H9 (cell line): Measurements from ENCODE around the gene OXLD1. TPM values are rescaled to one million over a fixed set of nuclear protein-coding genes. Genes with fewer than 3 reads are reported as not detected.

Experiments used
- DNase-seq: peaks from one replicate; pipeline ENCODE4 v3.0.0-alpha.2; 2017
- H2AFZ ChIP-seq: one replicate; pipeline ENCODE4 v1.6.1; 2013; ENCODE audit warnings: mild to moderate bottlenecking, low read length, control low read depth, moderate library complexity
- H2AK5ac ChIP-seq: 2 replicates; pipeline ENCODE4 v1.6.1; 2013; ENCODE audit warnings: low read length, control low read depth, mixed read lengths; ENCODE audit not compliant: insufficient read length
- H2BK120ac ChIP-seq: one replicate; pipeline ENCODE4 v1.6.1; 2013; ENCODE audit warnings: low read depth, mild to moderate bottlenecking, low read length, control low read depth, inconsistent platforms; ENCODE audit not compliant: poor library complexity, severe bottlenecking
- H2BK12ac ChIP-seq: 2 replicates; pipeline ENCODE4 v1.6.1; 2013; ENCODE audit warnings: low read length, control low read depth, mixed read lengths, low read depth; ENCODE audit not compliant: insufficient read length
- H2BK15ac ChIP-seq: 2 replicates; pipeline ENCODE4 v1.6.1; 2013; ENCODE audit warnings: low read depth, low read length, control low read depth
- H2BK20ac ChIP-seq: one replicate; pipeline ENCODE4 v1.6.1; 2013; ENCODE audit warnings: low read depth, mild to moderate bottlenecking, low read length, control low read depth, inconsistent platforms; ENCODE audit not compliant: poor library complexity, severe bottlenecking
- H2BK5ac ChIP-seq: 2 replicates; pipeline ENCODE4 v1.6.1; 2013; ENCODE audit warnings: low read length, control low read depth, mixed read lengths; ENCODE audit not compliant: insufficient read length
- H3K14ac ChIP-seq: 2 replicates; pipeline ENCODE4 v1.6.1; 2013; ENCODE audit warnings: low read length, control low read depth; ENCODE audit not compliant: insufficient read depth
- H3K18ac ChIP-seq: 2 replicates; pipeline ENCODE4 v1.6.1; 2013; ENCODE audit warnings: low read depth, mild to moderate bottlenecking, mixed read lengths, low read length, control low read depth; ENCODE audit not compliant: insufficient read length
- H3K23ac ChIP-seq: 2 replicates; pipeline ENCODE4 v1.6.1; 2013; ENCODE audit warnings: low read length, control low read depth, mixed read lengths, low read depth; ENCODE audit not compliant: insufficient read length
- H3K23me2 ChIP-seq: 2 replicates; pipeline ENCODE4 v1.6.1; 2013; ENCODE audit warnings: low read depth, mild to moderate bottlenecking, mixed read lengths, low read length, control low read depth; ENCODE audit not compliant: insufficient read length, poor library complexity, severe bottlenecking
- H3K27ac ChIP-seq: 2 replicates; pipeline ENCODE4 v1.5.1; 2013; ENCODE audit warnings: low read length, control low read depth, mixed read lengths, low read depth; ENCODE audit not compliant: insufficient read length
- H3K27me3 ChIP-seq: 2 replicates; pipeline ENCODE4 v1.6.1; 2013; ENCODE audit warnings: low read length, control low read depth, inconsistent platforms; ENCODE audit not compliant: insufficient read depth
- H3K4ac ChIP-seq: 2 replicates; pipeline ENCODE4 v1.6.1; 2013; ENCODE audit warnings: low read depth, mild to moderate bottlenecking, control low read depth, inconsistent platforms, low read length, moderate library complexity
- H3K4me1 ChIP-seq: 2 replicates; pipeline ENCODE4 v1.6.1; 2013; ENCODE audit warnings: low read length, control low read depth, inconsistent platforms; ENCODE audit not compliant: insufficient read depth
- H3K4me2 ChIP-seq: 2 replicates; pipeline ENCODE4 v1.6.1; 2013; ENCODE audit warnings: low read length, control low read depth, mixed read lengths; ENCODE audit not compliant: insufficient read length, insufficient read depth
- H3K56ac ChIP-seq: 2 replicates; pipeline ENCODE4 v1.6.1; 2013; ENCODE audit warnings: low read depth, mild to moderate bottlenecking, mixed read lengths, low read length, control low read depth; ENCODE audit not compliant: insufficient read length
- H3K79me1 ChIP-seq: 2 replicates; pipeline ENCODE4 v1.6.1; 2013; ENCODE audit warnings: low read depth, mild to moderate bottlenecking, moderate library complexity, low read length, control low read depth, inconsistent platforms; ENCODE audit not compliant: insufficient read depth, poor library complexity, severe bottlenecking
- H3K79me2 ChIP-seq: 2 replicates; pipeline ENCODE4 v1.6.1; 2013; ENCODE audit warnings: low read length, control low read depth, inconsistent platforms; ENCODE audit not compliant: insufficient read depth
- H3K9ac ChIP-seq: 2 replicates; pipeline ENCODE4 v1.6.1; 2013; ENCODE audit warnings: low read length, control low read depth, mixed read lengths; ENCODE audit not compliant: insufficient read length; ENCODE audit errors: extremely low read depth
- H3K9me3 ChIP-seq: one replicate; pipeline ENCODE4 v1.6.1; 2013; ENCODE audit warnings: low read depth, low read length, inconsistent platforms; ENCODE audit not compliant: control insufficient read depth
- H3T11ph ChIP-seq: one replicate; pipeline ENCODE4 v1.6.1; 2013; ENCODE audit warnings: mild to moderate bottlenecking, low read length, control low read depth, inconsistent platforms
- H4K20me1 ChIP-seq: one replicate; pipeline ENCODE4 v1.6.1; 2013; ENCODE audit not compliant: control insufficient read depth, insufficient read length, insufficient read depth
- H4K5ac ChIP-seq: 2 replicates; pipeline ENCODE4 v1.6.1; 2013; ENCODE audit warnings: low read depth, mild to moderate bottlenecking, mixed read lengths, low read length, control low read depth; ENCODE audit not compliant: insufficient read length
- H4K8ac ChIP-seq: replicated peaks from 2 replicates; pipeline ENCODE4 v1.6.1; 2013; ENCODE audit warnings: low read length, control low read depth, mixed read lengths, low read depth; ENCODE audit not compliant: insufficient read length
- H4K91ac ChIP-seq: 2 replicates; pipeline ENCODE4 v1.6.1; 2013; ENCODE audit warnings: low read depth, mild to moderate bottlenecking, moderate library complexity, mixed read lengths, low read length, control low read depth; ENCODE audit not compliant: insufficient read length
- H3K27ac Mint-ChIP-seq, 3 experiments: 2 replicates in 2 of 3; 3 replicates in 1 of 3; pipeline ENCODE4 v1.8.0; 2020 to 2021; ENCODE audit warnings: mixed read lengths in 3 of 3, mild to moderate bottlenecking in 1 of 3, moderate library complexity in 1 of 3
- H3K27me3 Mint-ChIP-seq: 2 replicates; pipeline ENCODE4 v1.8.0; 2021; ENCODE audit warnings: low read depth, mild to moderate bottlenecking, moderate library complexity, mixed read lengths
- H3K36me3 Mint-ChIP-seq, 3 experiments: 2 replicates in 2 of 3; 3 replicates in 1 of 3; pipeline ENCODE4 v1.8.0; 2020 to 2021; ENCODE audit warnings: low read depth in 3 of 3, mixed read lengths in 3 of 3; ENCODE audit not compliant: insufficient read depth in 1 of 3
- H3K4me1 Mint-ChIP-seq, 2 experiments: 2 replicates each; pipeline ENCODE4 v1.8.0; 2020; ENCODE audit warnings: mixed read lengths in 2 of 2
- H3K4me3 Mint-ChIP-seq, 2 experiments: 2 replicates in 1 of 2; 3 replicates in 1 of 2; pipeline ENCODE4 v1.8.0; 2020 to 2021; ENCODE audit warnings: mild to moderate bottlenecking in 2 of 2, mixed read lengths in 2 of 2, moderate library complexity in 1 of 2
- H3K9me3 Mint-ChIP-seq, 2 experiments: 2 replicates in 1 of 2; 3 replicates in 1 of 2; pipeline ENCODE4 v1.8.0; 2020; ENCODE audit warnings: mild to moderate bottlenecking in 2 of 2, mixed read lengths in 2 of 2, moderate library complexity in 1 of 2
- CTCF ChIP-seq: fragments of 200-600 bp; sonication (generic); conservative IDR thresholded peaks from 3 replicates; pipeline ENCODE4 v1.8.0; 2021; ENCODE audit warnings: antibody characterized with exemption, mild to moderate bottlenecking
- WGBS: extraction: QIAGEN DNeasy Blood & Tissue Kit; methylation state at CpG from one replicate; pipeline ENCODE4 v1.1.7; 2013; ENCODE audit warnings: missing lambda C conversion rate, low lambda C conversion rate, mixed read lengths; ENCODE audit not compliant: insufficient read length; ENCODE audit errors: extremely low coverage; 5-methylcytosine and 5-hydroxymethylcytosine counted together
- total RNA-seq: library from RNA; stranded (reverse); gene quantifications from 2 replicates; pipeline ENCODE4 v1.2.1, GENCODE V29; 2021

Gene OXLD1
- total RNA-seq, 1 experiment from 2014 or later, result 25.0 TPM

- H3K4ac ChIP-seq, result no peak overlapping the region
- no peak overlapping the region for H4K8ac ChIP-seq
- no CpG with 5 or more reads among the region's 6 CpGs for WGBS
- no peak overlapping the region for H3T11ph ChIP-seq
- no peak overlapping the region for H3K23ac ChIP-seq
- no peak overlapping the region for H2BK12ac ChIP-seq
- H2BK120ac ChIP-seq, result no peak overlapping the region
- no peak overlapping the region for H3K18ac ChIP-seq
- TF ChIP-seq CTCF, result no peak
- no peaks in the 10 kb centered on the region for H3K4me1 ChIP-seq
- no peaks in the 10 kb centered on the region for H3K27me3 ChIP-seq
- Mint-ChIP-seq H3K4me1 (no peaks in the 10 kb centered on the region), H3K27me3 (no peaks in the 10 kb centered on the region), H3K4me3 (no peak overlapping the region), H3K27ac (no peak overlapping the region), H3K36me3 (peaks cover 27 to 69% (median 57%) of the 10 kb centered on the region in 3 experiments), H3K9me3 (no peaks in the 10 kb centered on the region)
- H3K14ac ChIP-seq, result no peak overlapping the region
- H2AFZ ChIP-seq, result no peak overlapping the region
- no peaks in the 10 kb centered on the region for H3K9me3 ChIP-seq
- no peak overlapping the region for H4K91ac ChIP-seq
- no peak overlapping the region for H3K4me2 ChIP-seq
- H2BK5ac ChIP-seq, result no peak overlapping the region
- no peaks in the 10 kb centered on the region for H4K20me1 ChIP-seq
- H3K79me2 ChIP-seq, result no peaks in the 10 kb centered on the region
- H2AK5ac ChIP-seq, result no peak overlapping the region
- no peaks in the 10 kb centered on the region for H3K79me1 ChIP-seq
- no peaks in the 10 kb centered on the region for H3K23me2 ChIP-seq
- H3K9ac ChIP-seq, result no peak overlapping the region
- no peak overlapping the region for H2BK15ac ChIP-seq
- no peak for DNase-seq
- no peak overlapping the region for H4K5ac ChIP-seq
- H3K56ac ChIP-seq, result no peak overlapping the region
- H3K27ac ChIP-seq, result no peak overlapping the region
- H2BK20ac ChIP-seq, result no peak overlapping the region
Observed at GRCh38 chr17:81695211-81695610, 28.8 kb upstream of the OXLD1 start.
